Upper lobe of left lung (tissue), 6 donors: ENCODE results near the gene LTO1. TPM values are rescaled to one million over a fixed set of nuclear protein-coding genes. Genes with fewer than 3 reads are reported as not detected.

Experiments used
- ATAC-seq, 2 donors: fragments of 200-7000 bp; cut with Tn5 transposase; one replicate each; pipeline ENCODE4 v1.9.1; 2022; ENCODE audit warnings: mild to moderate bottlenecking in 2 of 2, moderate library complexity in 2 of 2; ENCODE audit not compliant: low FRiP score in 2 of 2
- DNase-seq, 2 donors: peaks; one replicate each; pipeline ENCODE4 v3.0.0-alpha.2; 2019 to 2020
- H3K27ac ChIP-seq, 4 donors: fragments of 200-600 bp; sonication (generic); one replicate each; pipeline ENCODE4 v1.5.1; 2016 to 2019
- H3K27me3 ChIP-seq, 4 donors: fragments of 200-600 bp; sonication (generic); one replicate each; pipeline ENCODE4 v1.5.1; 2017 to 2019
- H3K36me3 ChIP-seq, 4 donors: fragments of 200-600 bp; sonication (generic); one replicate each; pipeline ENCODE4 v1.5.1; 2016 to 2019
- H3K4me1 ChIP-seq, 4 donors: fragments of 200-600 bp; sonication (generic); one replicate each; pipeline ENCODE4 v1.5.1; 2018 to 2019
- H3K4me3 ChIP-seq, 4 donors: fragments of 200-600 bp; sonication (generic); one replicate each; pipeline ENCODE4 v1.5.1; 2017 to 2019; ENCODE audit warnings: mild to moderate bottlenecking in 2 of 4, moderate library complexity in 1 of 4
- H3K9me3 ChIP-seq, 4 donors: fragments of 200-600 bp; sonication (generic); one replicate each; pipeline ENCODE4 v1.5.1; 2018 to 2019
- EP300 ChIP-seq, 4 donors: sonication (generic); formaldehyde crosslinking; IDR thresholded peaks; one replicate each; pipeline ENCODE4 v1.5.1; 2017; ENCODE audit warnings: antibody characterized with exemption in 4 of 4, control low read depth in 2 of 4
- POLR2A ChIP-seq, 4 donors: fragments of 450-650 bp; IDR thresholded peaks; one replicate each; pipeline ENCODE4 v1.5.1; 2016 to 2017; ENCODE audit warnings: antibody characterized with exemption in 4 of 4, mild to moderate bottlenecking in 2 of 4
- POLR2AphosphoS5 ChIP-seq, 2 donors: sonication (generic); formaldehyde crosslinking; IDR thresholded peaks; one replicate each; pipeline ENCODE4 v1.5.1; 2017; ENCODE audit warnings: antibody characterized with exemption in 2 of 2
- WGBS, 2 donors: methylation state at CpG; one replicate each; pipeline ENCODE4 v1.1.5; 2017 to 2018; 5-methylcytosine and 5-hydroxymethylcytosine counted together
- total RNA-seq, 6 donors: library from RNA; depleted of rRNA in 4 of 6; stranded (reverse); fragments of >200 nt in 4 of 6; gene quantifications; one replicate each; pipeline versions ENCODE4 v1.1.0 to v1.2.1, GENCODE V29; 2016 to 2021
- TF ChIP-seq, protein P1 (sequence below), 6 experiments: fragments of 450-650 bp in 4 of 6; fragments of 200-600 bp in 2 of 6; sonication (generic) in 2 of 6; IDR thresholded peaks; one replicate each; pipeline ENCODE4 v1.5.1; 2016 to 2019; ENCODE audit warnings: antibody characterized with exemption in 6 of 6
- donor health status: DM: no; HTN: no; CAD: no; lungs with moderate emphysema.
- donor health status: DM: no; HTN: yes; CAD: no; lungs with severe emphysema.

The LTO1 gene
- total RNA-seq, 6 donors from 2014 or later = 18.5 to 68.1 (median 28.3) TPM

DNA sequence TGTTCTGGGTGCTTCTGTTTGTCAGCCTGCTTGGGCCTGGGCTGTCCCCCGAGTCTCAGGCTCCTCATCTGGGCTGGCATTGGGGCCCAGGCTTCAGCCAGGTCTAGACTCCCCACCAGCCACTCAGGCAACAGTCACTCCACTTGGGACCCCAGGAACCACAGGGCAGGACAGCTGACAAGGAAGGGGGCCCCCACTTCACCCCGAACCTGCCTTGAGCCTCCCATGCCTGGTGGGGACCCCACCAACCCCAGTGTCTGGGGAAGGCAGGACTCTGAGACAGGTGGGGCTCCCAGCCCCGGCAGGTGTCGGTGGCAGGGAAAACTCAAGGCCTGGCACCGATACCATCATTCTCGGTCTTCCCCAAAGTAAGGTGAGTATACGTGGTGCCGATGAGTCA lies 11.7 kb upstream of the LTO1 start:
- no peak for ATAC-seq

DNA sequence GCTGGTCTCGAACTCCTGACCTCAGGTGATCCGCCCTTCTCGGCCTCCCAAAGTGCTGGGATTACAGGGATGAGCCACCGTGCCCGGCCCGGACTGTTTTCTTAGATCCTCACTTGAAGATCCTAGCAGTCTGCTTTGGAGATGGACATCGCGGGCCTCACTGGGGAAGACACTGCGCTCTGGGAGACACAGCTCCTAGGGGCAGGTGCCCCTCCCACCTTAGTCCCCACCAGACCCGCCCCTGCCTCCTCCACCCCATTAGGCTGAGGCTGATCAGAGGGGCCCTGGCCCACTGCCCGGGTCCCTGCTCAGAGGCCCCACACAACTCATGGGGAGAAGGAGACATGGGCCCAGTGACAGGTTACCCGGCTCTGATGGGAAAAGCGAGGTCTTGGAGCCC lies 11.3 kb upstream of the LTO1 start:
- DNase-seq = peak in 1 of 2 donors; percentile 37
- no peak for ATAC-seq
- Histone ChIP-seq H3K4me3 (no peak overlapping the region), H3K9me3 (no peaks in the 10 kb centered on the region), H3K4me1 (peaks cover 0 to 8% (median 6%) of the 10 kb centered on the region in 4 donors), H3K27ac (no peak overlapping the region), H3K27me3 (no peaks in the 10 kb centered on the region), H3K36me3 (no peaks in the 10 kb centered on the region)
- WGBS, 2 donors = 73 to 94% methylated on average over 9 to 12 of the region's 13 CpGs
- no peak for TF ChIP-seq EP300 (IDR thresholded peaks at IDR 0.05)
- TF ChIP-seq, protein P1, sequence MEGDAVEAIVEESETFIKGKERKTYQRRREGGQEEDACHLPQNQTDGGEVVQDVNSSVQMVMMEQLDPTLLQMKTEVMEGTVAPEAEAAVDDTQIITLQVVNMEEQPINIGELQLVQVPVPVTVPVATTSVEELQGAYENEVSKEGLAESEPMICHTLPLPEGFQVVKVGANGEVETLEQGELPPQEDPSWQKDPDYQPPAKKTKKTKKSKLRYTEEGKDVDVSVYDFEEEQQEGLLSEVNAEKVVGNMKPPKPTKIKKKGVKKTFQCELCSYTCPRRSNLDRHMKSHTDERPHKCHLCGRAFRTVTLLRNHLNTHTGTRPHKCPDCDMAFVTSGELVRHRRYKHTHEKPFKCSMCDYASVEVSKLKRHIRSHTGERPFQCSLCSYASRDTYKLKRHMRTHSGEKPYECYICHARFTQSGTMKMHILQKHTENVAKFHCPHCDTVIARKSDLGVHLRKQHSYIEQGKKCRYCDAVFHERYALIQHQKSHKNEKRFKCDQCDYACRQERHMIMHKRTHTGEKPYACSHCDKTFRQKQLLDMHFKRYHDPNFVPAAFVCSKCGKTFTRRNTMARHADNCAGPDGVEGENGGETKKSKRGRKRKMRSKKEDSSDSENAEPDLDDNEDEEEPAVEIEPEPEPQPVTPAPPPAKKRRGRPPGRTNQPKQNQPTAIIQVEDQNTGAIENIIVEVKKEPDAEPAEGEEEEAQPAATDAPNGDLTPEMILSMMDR (IDR thresholded peaks at IDR 0.05) = no peak
- TF ChIP-seq POLR2AphosphoS5 (IDR thresholded peaks at IDR 0.05) = no peak
- no peak for TF ChIP-seq POLR2A (IDR thresholded peaks at IDR 0.05)

More for the DNA sequence above, 11.7 kb upstream of the LTO1 start:
- Histone ChIP-seq H3K36me3 (no peaks in the 10 kb centered on the region), H3K4me1 (peaks cover 0 to 8% (median 6%) of the 10 kb centered on the region in 4 donors), H3K27me3 (no peaks in the 10 kb centered on the region), H3K4me3 (no peak overlapping the region), H3K27ac (no peak overlapping the region), H3K9me3 (no peaks in the 10 kb centered on the region)
- TF ChIP-seq, protein P1 (IDR thresholded peaks at IDR 0.05) = no peak
- TF ChIP-seq POLR2AphosphoS5 (IDR thresholded peaks at IDR 0.05) = no peak
- TF ChIP-seq POLR2A (IDR thresholded peaks at IDR 0.05) = no peak
- TF ChIP-seq EP300 (IDR thresholded peaks at IDR 0.05) = no peak
- DNase-seq = peak in 1 of 2 donors; percentile 35
- WGBS, 2 donors = 93% methylated on average over 7 of the region's 8 CpGs

DNA sequence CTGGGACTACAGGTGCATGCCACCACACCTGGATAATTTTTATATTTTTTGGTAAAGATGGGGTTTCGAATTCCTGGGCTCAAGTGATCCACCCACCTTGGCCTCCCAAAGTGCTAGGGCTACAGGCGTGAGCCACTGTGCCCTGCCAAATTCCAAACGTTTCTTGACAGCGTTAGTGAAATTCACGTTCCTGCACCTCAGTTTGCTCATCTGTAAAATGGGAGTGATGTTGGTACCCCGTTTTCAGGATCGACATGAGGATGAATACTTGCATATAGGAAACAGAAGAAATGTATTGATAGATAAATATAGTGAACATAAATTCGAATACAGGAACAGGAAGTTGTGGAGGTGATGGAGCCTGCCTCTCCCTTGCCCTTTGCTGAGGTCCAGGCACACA lies 10.2 kb upstream of the LTO1 start:
- DNase-seq (no peak), ATAC-seq (no peak)
- Histone ChIP-seq H3K36me3 (no peaks in the 10 kb centered on the region), H3K27me3 (no peaks in the 10 kb centered on the region), H3K9me3 (no peaks in the 10 kb centered on the region), H3K4me1 (peaks cover 0 to 8% (median 6%) of the 10 kb centered on the region in 4 donors), H3K4me3 (no peak overlapping the region), H3K27ac (no peak overlapping the region)
- 57 to 63% methylated on average over 8 of the region's 8 CpGs for WGBS, 2 donors
- no peak for TF ChIP-seq POLR2A (IDR thresholded peaks at IDR 0.05)
- TF ChIP-seq, protein P1 (IDR thresholded peaks at IDR 0.05) = no peak
- no peak for TF ChIP-seq EP300 (IDR thresholded peaks at IDR 0.05)
- TF ChIP-seq POLR2AphosphoS5 (IDR thresholded peaks at IDR 0.05) = no peak

DNA sequence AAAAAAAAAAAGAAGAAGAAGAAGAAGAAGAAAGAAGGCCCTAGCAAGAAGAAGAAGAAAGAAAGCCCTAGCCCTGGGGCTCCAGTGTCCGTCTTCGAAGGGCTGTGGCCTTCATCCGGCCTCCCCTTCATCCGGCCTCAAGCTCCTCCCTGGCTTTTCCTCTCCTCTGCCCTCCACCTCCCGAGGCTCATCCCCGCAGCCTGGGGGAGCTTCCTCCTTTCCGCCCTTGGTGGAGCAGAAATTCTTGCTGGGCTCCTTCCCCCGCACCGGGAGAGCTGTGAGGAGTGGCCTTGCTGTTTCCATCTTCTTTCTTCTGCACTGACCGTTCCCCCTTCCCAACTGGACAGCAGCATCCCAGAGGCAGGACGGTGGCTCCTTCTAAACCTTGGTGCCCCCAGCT lies 9.5 kb upstream of the LTO1 start:
- TF ChIP-seq POLR2A (IDR thresholded peaks at IDR 0.05) (no peak), POLR2AphosphoS5 (IDR thresholded peaks at IDR 0.05) (no peak), EP300 (IDR thresholded peaks at IDR 0.05) (no peak)
- TF ChIP-seq, protein P1 (IDR thresholded peaks at IDR 0.05) = no peak

DNA sequence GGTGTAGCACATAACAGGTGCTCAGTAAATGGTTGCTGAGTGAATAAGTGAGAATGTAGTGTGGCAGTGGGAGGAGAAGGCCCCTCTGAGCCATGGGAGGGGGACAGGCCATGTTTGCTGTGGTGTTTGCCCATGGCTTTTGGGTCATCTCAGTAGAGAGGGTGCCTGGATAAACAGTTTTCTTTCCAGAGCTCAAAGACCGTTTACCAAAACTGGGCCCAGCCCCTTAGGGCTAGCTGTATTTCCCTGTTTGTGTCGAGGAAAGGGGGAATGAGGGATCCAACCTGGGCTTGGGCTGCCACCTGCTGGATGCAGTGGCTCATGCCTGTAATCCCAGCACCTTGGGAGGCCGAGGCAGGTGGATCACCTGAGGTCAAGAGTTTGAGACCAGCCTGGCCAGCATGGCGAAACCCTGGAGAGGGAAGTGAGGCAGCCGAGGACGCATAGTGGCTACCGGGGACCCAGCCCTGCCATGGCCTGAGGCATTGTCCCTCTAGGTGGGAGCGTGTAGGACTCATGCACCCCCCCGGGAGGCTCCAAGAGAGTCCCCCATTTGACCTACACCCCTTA lies 8.7 kb upstream of the LTO1 start:
- ATAC-seq = no peak
- H3K27ac ChIP-seq = no peak overlapping the region
- H3K9me3 ChIP-seq = no peaks in the 10 kb centered on the region
- no peak overlapping the region for H3K4me3 ChIP-seq
- no peak for DNase-seq
- TF ChIP-seq POLR2A (IDR thresholded peaks at IDR 0.05) (no peak), POLR2AphosphoS5 (IDR thresholded peaks at IDR 0.05) (no peak), EP300 (IDR thresholded peaks at IDR 0.05) (no peak)
- TF ChIP-seq, protein P1 (IDR thresholded peaks at IDR 0.05) = peak in 4 of 6 experiments; percentile 23 to 62 (median 30)
- H3K4me1 ChIP-seq = peaks cover 0 to 8% (median 6%) of the 10 kb centered on the region in 4 donors
- 46 to 98% methylated on average over 6 to 9 of the region's 9 CpGs for WGBS, 2 donors
- no peaks in the 10 kb centered on the region for H3K36me3 ChIP-seq
- H3K27me3 ChIP-seq = no peaks in the 10 kb centered on the region

More for the DNA sequence above, 9.5 kb upstream of the LTO1 start:
- WGBS, 2 donors = 64 to 66% methylated on average over 11 of the region's 11 CpGs
- H3K27me3 ChIP-seq = no peaks in the 10 kb centered on the region
- ATAC-seq (no peak), DNase-seq (no peak)
- H3K4me3 ChIP-seq = no peak overlapping the region
- no peaks in the 10 kb centered on the region for H3K36me3 ChIP-seq
- no peaks in the 10 kb centered on the region for H3K9me3 ChIP-seq
- H3K4me1 ChIP-seq = peaks cover 0 to 8% (median 6%) of the 10 kb centered on the region in 4 donors
- H3K27ac ChIP-seq = no peak overlapping the region
